HG03108 (cell line): ENCODE results near the gene WWC2.
"Not testable (repeated sequence)": the region's sequence is repeated elsewhere in the genome, so short reads cannot be mapped to it uniquely, and the experiment has no call there.

Source experiments
- ATAC-seq: cut with Tn5 transposase; IDR thresholded peaks from one replicate; pipeline ENCODE4 v1.9.1; 2021; ENCODE audit warnings: moderate library complexity; ENCODE audit not compliant: unreplicated experiment

Gene WWC2

DNA sequence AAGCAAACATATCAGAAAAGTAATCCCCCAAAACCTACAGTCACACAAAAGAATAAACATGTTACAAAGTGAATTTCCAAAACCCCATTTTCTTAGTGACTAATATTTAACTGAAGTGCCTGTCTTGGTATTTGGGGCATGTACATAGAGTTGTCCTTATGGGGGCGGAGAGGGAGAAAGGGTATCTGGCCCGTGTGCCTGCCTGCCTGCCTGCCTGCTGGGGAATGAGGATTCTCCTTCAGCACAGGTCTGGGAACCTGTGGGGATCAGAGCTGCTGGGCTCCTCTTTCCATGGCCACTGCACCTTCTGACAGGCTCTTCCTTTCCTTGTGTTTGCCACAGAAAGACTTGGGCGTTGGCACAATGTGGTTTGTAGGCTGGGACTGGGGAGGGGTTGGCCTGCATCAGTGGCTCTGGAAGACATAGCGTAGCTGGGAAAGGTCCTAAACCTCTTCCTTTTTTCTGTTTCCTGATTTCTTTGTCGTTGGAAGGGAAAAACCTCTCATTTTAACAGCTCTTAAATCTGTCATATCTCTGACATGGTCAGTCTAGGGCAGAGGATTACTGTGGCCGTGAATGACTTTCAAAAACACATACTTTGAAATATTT is 94.8 kb downstream of the WWC2 start:
- ATAC-seq: not testable (repeated sequence)

DNA sequence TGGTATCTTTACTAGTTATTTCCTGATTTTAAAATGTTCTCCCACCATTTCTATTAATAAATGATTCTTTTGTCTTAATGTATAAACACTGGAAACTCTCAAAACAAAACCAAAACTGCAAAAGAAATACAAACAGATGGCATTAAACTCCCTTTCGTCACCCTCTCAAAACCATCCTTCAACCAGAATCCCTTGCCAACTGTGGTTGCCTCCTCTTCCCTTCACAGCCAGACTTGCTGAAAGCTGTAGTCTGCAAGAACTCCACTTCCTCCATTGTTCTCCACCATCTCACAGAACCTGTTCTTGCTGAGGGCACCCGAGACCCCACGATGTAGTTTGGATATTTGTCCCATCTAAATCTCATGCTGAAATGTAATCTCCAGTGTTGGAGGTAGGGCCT is 96.5 kb downstream of the WWC2 start:
- ATAC-seq: no peak

GRCh38 chr4:183197140-183197539 is 98.1 kb downstream of the WWC2 start:
- no peak for ATAC-seq

DNA sequence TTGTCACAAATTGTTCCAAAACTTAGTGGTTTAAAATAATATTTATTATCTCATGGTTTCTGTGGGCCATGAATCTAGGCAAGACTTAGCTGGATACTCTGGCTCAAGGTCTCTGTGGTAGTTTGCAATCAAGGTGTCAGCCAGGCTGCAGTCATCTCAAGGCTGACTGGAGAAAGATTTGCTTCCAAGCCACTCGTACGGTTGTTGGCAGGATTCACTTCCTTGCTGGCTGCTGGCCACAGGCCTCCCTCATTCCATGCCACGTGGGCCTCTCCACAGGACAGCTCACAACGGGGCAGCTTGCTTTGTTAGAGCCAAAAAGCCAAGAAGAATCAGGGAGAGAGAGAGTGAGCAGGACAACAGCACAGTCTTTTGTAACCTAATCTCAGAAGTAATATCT is 101.4 kb downstream of the WWC2 start:
- ATAC-seq: no peak

- no peak for ATAC-seq
These were observed 102.3 kb downstream of the WWC2 start for GRCh38 chr4:183201331-183201730.

DNA sequence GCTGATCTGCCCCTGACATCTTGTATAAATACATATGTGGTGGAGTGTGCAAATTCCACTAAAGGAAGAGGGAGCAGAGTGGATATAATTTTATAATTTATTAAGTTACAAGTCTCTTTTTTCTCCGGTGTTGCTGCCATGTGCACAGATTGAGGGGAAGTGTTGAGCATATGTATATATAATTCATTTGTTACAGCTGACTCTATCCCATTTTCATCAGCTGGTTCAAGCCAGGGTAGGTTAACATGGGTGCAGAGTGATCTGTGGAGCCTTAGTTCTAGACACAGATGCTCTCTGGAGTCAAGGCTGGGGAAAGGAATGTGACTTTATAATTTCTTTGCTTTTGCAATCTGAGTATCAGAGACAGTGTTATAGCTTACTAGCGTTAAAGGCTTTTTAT is 103.5 kb downstream of the WWC2 start:
- no peak for ATAC-seq

DNA sequence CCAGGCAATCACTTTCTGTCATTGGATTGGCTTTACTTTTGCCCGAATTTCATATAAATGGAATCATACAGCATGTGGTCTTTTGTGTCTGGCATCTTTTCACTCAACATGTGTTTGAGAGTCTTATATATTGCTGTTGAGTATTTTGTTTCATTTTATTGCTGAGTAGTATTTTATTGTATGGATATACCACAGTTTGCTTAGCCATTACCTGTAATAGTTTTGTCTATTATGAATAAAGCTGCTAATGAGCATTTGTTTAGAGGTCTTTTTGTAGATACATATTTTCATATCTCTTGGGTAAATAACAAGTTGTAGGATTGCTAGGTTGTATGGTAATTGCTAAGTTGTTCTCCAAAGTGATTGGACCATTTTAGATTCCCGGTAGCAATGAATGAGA is 105.7 kb downstream of the WWC2 start:
- ATAC-seq: no peak

- ATAC-seq: no peak
These were observed 106.1 kb downstream of the WWC2 start for GRCh38 chr4:183205193-183205592.

DNA sequence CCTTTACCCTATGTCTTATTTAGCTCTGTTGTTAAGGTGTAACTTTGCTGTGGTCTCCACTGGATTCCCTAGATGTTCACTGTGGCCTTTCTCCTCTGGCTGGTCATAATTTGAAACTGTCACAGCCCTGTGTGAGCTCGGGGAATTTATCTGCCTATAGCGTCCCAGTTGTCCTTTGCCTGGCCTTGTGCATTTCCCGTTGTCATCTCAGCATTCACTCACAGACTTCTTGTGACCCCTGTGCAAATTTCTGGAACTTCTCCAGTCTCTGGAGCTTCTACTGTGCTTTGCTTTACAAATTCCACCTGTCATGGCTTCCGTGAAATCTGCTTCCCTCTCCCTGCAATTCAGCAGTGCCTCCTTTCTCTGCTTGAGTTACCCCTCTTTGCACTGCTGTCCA is 106.7 kb downstream of the WWC2 start:
- ATAC-seq: no peak

DNA sequence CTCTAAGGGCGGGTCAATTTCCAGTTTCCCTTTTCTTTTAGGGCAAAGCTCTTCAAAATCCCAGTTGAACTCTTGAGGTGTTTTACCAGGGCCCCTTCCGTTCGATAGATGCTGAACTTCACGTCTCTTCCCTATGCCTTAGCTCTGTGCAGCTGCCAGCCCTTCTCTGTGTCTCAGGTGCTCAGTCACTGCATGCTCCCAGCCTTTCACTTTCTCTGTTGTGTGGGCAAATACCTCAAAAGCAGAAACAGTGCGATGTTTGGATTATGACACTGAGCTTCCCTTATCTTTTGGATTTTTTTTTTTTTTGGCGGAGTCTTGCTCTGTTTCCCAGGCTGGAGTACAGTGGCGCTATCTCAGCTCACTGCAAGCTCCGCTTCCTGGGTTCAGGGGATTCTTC is 112.5 kb downstream of the WWC2 start:
- no peak for ATAC-seq

DNA sequence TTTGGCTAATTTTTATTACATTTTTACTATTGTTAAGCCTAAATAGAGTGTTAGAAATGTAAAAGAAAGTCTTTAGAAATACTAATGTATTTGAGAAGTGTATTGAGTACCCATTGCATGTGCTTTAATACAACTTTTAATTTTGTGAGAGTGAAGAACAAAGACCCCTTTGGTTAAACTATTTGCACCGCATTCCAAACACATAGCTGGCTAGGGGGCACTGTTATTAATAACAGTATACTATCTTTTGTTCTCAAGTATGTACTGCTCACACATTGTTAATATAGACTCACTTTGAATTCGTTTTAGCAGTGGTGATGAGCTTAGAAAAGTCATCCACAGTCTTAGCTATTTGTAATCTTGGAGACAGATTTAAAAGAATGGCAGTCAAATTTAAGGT is 114.9 kb downstream of the WWC2 start:
- no peak for ATAC-seq

DNA sequence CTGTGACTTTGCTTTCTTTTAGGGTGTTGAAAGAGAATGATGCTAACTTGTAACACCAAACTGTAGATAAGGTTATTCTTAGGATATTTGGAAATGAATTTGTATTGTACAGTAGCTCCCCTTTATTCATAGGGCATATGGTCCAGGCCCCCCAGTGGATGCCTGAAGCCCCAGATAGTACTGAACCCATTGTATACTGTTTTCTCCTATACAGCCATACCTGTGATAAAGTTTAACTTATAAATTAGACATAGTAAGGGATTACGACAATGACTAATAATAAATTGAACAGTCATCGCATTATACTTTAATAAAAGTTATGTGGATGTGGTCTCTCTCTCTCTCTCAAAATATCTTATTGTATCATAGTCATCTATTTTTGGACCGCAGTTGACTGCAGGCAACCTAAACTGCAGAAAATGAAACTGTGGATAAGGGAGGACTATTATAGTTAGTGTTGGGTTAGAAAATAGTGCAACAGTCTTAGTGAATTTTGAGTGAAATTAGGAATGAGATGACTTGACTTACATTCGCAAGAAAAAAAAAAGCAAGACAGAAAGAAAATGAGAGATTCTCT is 115.9 kb downstream of the WWC2 start:
- no peak for ATAC-seq

GRCh38 chr4:183220236-183220635 is 121.2 kb downstream of the WWC2 start:
- no peak for ATAC-seq

DNA sequence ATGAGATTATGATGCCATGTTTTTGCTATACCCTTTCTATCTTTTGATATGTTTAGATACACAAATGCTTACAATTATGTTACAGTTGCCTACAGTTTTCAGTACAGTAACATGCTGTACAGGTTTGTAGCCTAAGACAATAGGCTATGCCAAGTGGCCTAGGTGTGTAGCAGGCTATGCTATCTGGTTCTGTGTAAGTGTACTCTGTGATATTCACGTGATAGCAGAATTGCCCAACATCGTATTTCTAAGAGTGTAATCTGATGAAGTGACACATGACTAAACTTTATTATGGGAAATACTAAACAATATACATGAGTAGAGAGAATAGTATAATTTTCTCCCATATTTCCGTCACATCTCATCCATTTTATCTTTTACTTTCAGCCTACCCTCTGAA is 124.0 kb downstream of the WWC2 start:
- no peak for ATAC-seq

DNA sequence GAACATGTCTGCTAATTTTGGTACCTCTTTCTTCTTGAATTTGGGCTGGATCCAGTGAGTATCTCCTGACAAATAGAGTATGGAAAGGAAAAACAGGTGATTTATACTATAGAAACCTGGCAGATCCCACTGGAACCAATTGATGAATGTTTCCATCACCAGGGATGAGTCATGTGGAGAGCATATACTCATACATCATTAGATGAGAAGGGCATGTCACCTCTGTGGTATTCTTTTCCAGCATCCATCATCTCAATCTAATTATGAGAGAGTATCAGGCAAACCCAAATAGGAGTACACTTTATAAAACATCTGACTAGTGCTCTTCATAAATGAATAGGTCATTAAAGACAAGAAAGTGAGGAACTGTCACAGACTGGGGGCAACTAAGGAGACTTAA is 130.3 kb downstream of the WWC2 start:
- ATAC-seq: no peak

- no peak for ATAC-seq
These were observed 141.7 kb downstream of the WWC2 start for GRCh38 chr4:183240581-183241321.

- ATAC-seq: no peak
These were observed 142.2 kb downstream of the WWC2 start for GRCh38 chr4:183241322-183241640.

- ATAC-seq: no peak
These were observed 142.7 kb downstream of the WWC2 start for GRCh38 chr4:183241721-183242151.

GRCh38 chr4:183242291-183242690 is 143.2 kb downstream of the WWC2 start:
- no peak for ATAC-seq

GRCh38 chr4:183244019-183244418 is 145.0 kb downstream of the WWC2 start:
- ATAC-seq: no peak

DNA sequence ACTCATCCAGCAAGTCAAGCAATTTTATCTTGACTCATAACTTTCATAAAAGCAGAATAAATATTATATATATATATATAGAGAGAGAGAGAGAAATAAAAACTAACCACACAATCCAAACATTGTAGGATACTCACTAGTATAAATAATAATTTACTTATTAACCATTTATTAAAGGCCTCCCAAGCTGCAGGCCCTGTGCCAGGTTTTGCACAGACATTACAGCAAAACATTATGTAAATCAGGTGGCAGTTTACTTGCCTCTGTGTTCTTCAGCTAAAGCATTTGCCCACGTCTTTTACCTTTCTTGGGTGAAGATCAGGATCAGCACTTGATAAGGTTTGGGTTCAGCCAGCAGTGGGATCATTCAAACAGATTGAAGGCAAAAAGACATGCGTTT is 145.4 kb downstream of the WWC2 start:
- ATAC-seq: no peak

GRCh38 chr4:183248201-183248600 is 149.1 kb downstream of the WWC2 start:
- no peak for ATAC-seq

DNA sequence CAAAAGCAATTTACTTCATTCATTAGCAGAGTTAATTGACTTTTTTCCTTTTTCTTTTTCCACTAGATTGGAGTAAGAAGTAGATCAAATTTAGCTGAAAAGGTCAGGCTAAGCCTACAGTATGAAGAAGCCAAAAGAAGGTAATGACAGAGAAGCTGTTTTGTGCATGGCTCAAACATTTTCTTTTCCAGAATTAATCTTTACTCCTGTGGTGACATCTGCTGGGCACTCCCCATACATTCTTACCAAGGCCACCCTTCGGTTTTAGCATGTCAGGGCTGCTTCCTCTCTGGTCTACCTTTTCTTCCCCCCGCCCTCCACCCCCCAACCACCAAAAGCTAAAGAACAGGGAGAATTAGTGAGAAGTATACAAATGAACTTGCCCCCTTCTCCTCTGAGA is 150.8 kb downstream of the WWC2 start:
- ATAC-seq: no peak
